Endothelial cell of umbilical vein (primary cell): ENCODE measurements around the gene ESYT3. TPM values are rescaled to one million over a fixed set of nuclear protein-coding genes. Genes with fewer than 3 reads are reported as not detected.

Source experiments
- BruUV-seq: library from RNA; stranded (reverse); fragments of 400-500 nt; replicated peaks from 2 replicates; lab custom pipeline; 2021; lab: Mats Ljungman, UMichigan
- CTCF ChIA-PET: fragments of 300-600, 350-600 bp; sonication (Branson Sonifier 250); formaldehyde crosslinking; loops from one replicate; lab custom pipeline; 2021; ENCODE audit warnings: antibody characterized with exemption, inconsistent platforms; lab: Charles Lee
- POLR2A ChIA-PET: fragments of 300-600, 350-600 bp; sonication (Branson Sonifier 250); formaldehyde crosslinking; loops from one replicate; lab custom pipeline; 2021; ENCODE audit warnings: antibody characterized with exemption, inconsistent platforms; lab: Charles Lee
- DNase-seq: peaks from one replicate; pipeline ENCODE4 v3.0.0-alpha.2; 2011; ENCODE audit warnings: low read depth, low spot score
- FAIRE-seq: peaks from 2 replicates; lab custom pipeline; 2011; peaks lifted over from hg19 to GRCh38; lab: Jason Lieb, UNC
- H2AFZ ChIP-seq: 2 replicates; pipeline ENCODE4 v1.6.0; 2012; ENCODE audit warnings: low read depth, low read length, control low read depth, inconsistent platforms
- H3K27ac ChIP-seq: 2 replicates; pipeline ENCODE4 v1.5.1; 2011; ENCODE audit warnings: low read depth, mild to moderate bottlenecking, control low read depth, low read length, moderate library complexity; ENCODE audit not compliant: insufficient read depth
- H3K27me3 ChIP-seq, 2 experiments: 2 replicates each; pipeline versions ENCODE4 v1.6.0 to v1.6.1; 2011; ENCODE audit warnings: low read length in 2 of 2, mixed read lengths in 1 of 2; ENCODE audit not compliant: control insufficient read depth in 2 of 2, insufficient read depth in 2 of 2
- H3K36me3 ChIP-seq, 2 experiments: 2 replicates in 1 of 2; 3 replicates in 1 of 2; pipeline ENCODE4 v1.5.1; 2011; ENCODE audit warnings: low read length in 2 of 2, mild to moderate bottlenecking in 1 of 2, moderate library complexity in 1 of 2; ENCODE audit not compliant: control insufficient read depth in 2 of 2, insufficient read depth in 2 of 2; ENCODE audit errors: extremely low read depth in 1 of 2
- H3K4me1 ChIP-seq: 3 replicates; pipeline ENCODE4 v1.5.1; 2011; ENCODE audit warnings: mild to moderate bottlenecking, low read length; ENCODE audit not compliant: control insufficient read depth, insufficient read depth; ENCODE audit errors: extremely low read depth
- H3K4me2 ChIP-seq: 2 replicates; pipeline ENCODE4 v1.6.1; 2011; ENCODE audit warnings: low read length, control low read depth, mixed read lengths; ENCODE audit not compliant: insufficient read depth
- H3K4me3 ChIP-seq, 3 experiments: fragments of 200-600 bp in 1 of 3; sonication (generic), shearing (Covaris generic) in 1 of 3; replicated peaks in 1 of 3; 2 replicates each; pipeline ENCODE4 v1.5.1; 2011 to 2016; ENCODE audit warnings: control low read depth in 3 of 3, low read length in 3 of 3, mild to moderate bottlenecking in 2 of 3, inconsistent platforms in 1 of 3, low read depth in 1 of 3, moderate library complexity in 1 of 3; ENCODE audit not compliant: insufficient read depth in 1 of 3
- H3K79me2 ChIP-seq: 2 replicates; pipeline ENCODE4 v1.6.0; 2012; ENCODE audit warnings: low read length, inconsistent platforms; ENCODE audit not compliant: control insufficient read depth, insufficient read depth
- H3K9ac ChIP-seq: replicated peaks from 2 replicates; pipeline ENCODE3; 2011; ENCODE audit warnings: low read length, control low read depth; ENCODE audit not compliant: insufficient read depth; ENCODE audit errors: extremely low read depth
- H3K9me1 ChIP-seq: replicated peaks from 3 replicates; pipeline ENCODE4 v1.6.0; 2011; ENCODE audit warnings: mild to moderate bottlenecking, low read length; ENCODE audit not compliant: control insufficient read depth, insufficient read depth; ENCODE audit errors: extremely low read depth
- H3K9me3 ChIP-seq: replicated peaks from 2 replicates; pipeline ENCODE4 v1.5.1; 2012; ENCODE audit warnings: low read length, inconsistent platforms; ENCODE audit not compliant: control insufficient read depth, insufficient read depth
- H4K20me1 ChIP-seq: replicated peaks from 2 replicates; pipeline ENCODE3; 2011; ENCODE audit warnings: mild to moderate bottlenecking, low read length; ENCODE audit not compliant: control insufficient read depth, insufficient read depth; ENCODE audit errors: extremely low read depth
- EZH2 ChIP-seq: IDR thresholded peaks from 2 replicates; pipeline ENCODE4 v1.6.1; 2012; ENCODE audit warnings: borderline replicate concordance, low read depth, mild to moderate bottlenecking, moderate library complexity, low read length, inconsistent platforms; ENCODE audit not compliant: severe bottlenecking
- FOS ChIP-seq: IDR thresholded peaks from 2 replicates; pipeline ENCODE4 v1.6.1; 2011; ENCODE audit warnings: mild to moderate bottlenecking, low read length, moderate library complexity, borderline replicate concordance; ENCODE audit not compliant: insufficient read depth
- GATA2 ChIP-seq: IDR thresholded peaks from 2 replicates; pipeline ENCODE4 v1.7.0; 2011; ENCODE audit warnings: low read depth, mild to moderate bottlenecking, moderate library complexity, mixed read lengths, low read length; ENCODE audit not compliant: insufficient read length, insufficient read depth
- JUN ChIP-seq: IDR thresholded peaks from 2 replicates; pipeline ENCODE4 v1.6.1; 2011; ENCODE audit warnings: borderline replicate concordance, low read depth; ENCODE audit not compliant: insufficient read length, insufficient read depth
- MYC ChIP-seq: IDR thresholded peaks from one replicate; pipeline ENCODE4 v1.6.1; 2011; ENCODE audit warnings: mild to moderate bottlenecking, low read depth, low read length
- POLR2A ChIP-seq: IDR thresholded peaks from 2 replicates; pipeline ENCODE4 v1.6.1; 2012; ENCODE audit warnings: low read depth, mild to moderate bottlenecking, control low read depth, low read length
- POLR2AphosphoS5 ChIP-seq: IDR thresholded peaks from 2 replicates; pipeline ENCODE4 v1.6.1; 2012; ENCODE audit warnings: low read depth, mild to moderate bottlenecking, control low read depth, low read length, moderate library complexity; ENCODE audit not compliant: insufficient read depth
- dilution Hi-C: fragments of 300-500 bp; cut with MboI; formaldehyde crosslinking; loops from one replicate; pipeline ENCODE4 v1.15.0; 2019; ENCODE audit warnings: low sequenced_read_pairs; ENCODE audit not compliant: extremely low pct_ligation_motif_present
- intact Hi-C: fragments of 100-400 bp; cut with micrococcal nuclease; formaldehyde crosslinking; loops from one replicate; pipeline ENCODE4 v1.10.0; 2022
- polyA plus RNA-seq, 4 experiments: library from polyadenylated mRNA; depleted of rRNA in 3 of 4; stranded (reverse) in 3 of 4; unstranded in 1 of 4; fragments of >200 nt; gene quantifications; 2 replicates each; pipeline versions ENCODE4 v1.2.1 to v1.2.3, GENCODE V29; 2011 to 2012; ENCODE audit warnings: missing spikeins in 1 of 4
- total RNA-seq: library from RNA; stranded (reverse); gene quantifications from 2 replicates; pipeline ENCODE4 v1.2.3, GENCODE V29; 2021
- TF ChIP-seq, protein P1 (sequence below), 2 donors: IDR thresholded peaks; 1 replicate in 1 of 2; 2 replicates in 1 of 2; pipeline ENCODE4 v1.5.1; 2011; ENCODE audit warnings: low read length in 2 of 2, mild to moderate bottlenecking in 2 of 2, moderate library complexity in 2 of 2, control low read depth in 1 of 2, inconsistent platforms in 1 of 2, low read depth in 1 of 2; ENCODE audit not compliant: insufficient read depth in 1 of 2; ENCODE audit errors: extremely low read depth in 1 of 2
- TF ChIP-seq, protein P2 (sequence below): IDR thresholded peaks from 2 replicates; pipeline ENCODE4 v1.6.1; 2011; ENCODE audit not compliant: insufficient read depth, insufficient read length

ESYT3 gene
- total and polyA plus RNA-seq, 2 donors (not counting 3 experiments of a cell fraction or from before 2014, with no cell fraction given): not detected

- Histone ChIP-seq H3K27ac (no peak overlapping the region), H3K9me1 (no peaks in the 10 kb centered on the region), H3K27me3 (no peaks in the 10 kb centered on the region), H3K36me3 (no peaks in the 10 kb centered on the region), H3K79me2 (no peaks in the 10 kb centered on the region), H3K4me3 (no peak overlapping the region), H3K4me2 (no peak overlapping the region), H3K9ac (no peak overlapping the region), H3K9me3 (no peaks in the 10 kb centered on the region), H3K4me1 (no peaks in the 10 kb centered on the region), H4K20me1 (no peaks in the 10 kb centered on the region), H2AFZ (no peak overlapping the region)
- intact Hi-C loops: no loop called here
- ChIA-PET POLR2A (no interaction called here), CTCF (interaction anchor here (1.2 to 2.6 kb wide), 2 partner anchors 21 to 216 kb away, joined by 3 to 8 read pairs; no protein-coding TSS in a partner anchor)
- FAIRE-seq: no peak
- DNase-seq: no peak
- TF ChIP-seq POLR2A: no peak
- TF ChIP-seq, protein P1, sequence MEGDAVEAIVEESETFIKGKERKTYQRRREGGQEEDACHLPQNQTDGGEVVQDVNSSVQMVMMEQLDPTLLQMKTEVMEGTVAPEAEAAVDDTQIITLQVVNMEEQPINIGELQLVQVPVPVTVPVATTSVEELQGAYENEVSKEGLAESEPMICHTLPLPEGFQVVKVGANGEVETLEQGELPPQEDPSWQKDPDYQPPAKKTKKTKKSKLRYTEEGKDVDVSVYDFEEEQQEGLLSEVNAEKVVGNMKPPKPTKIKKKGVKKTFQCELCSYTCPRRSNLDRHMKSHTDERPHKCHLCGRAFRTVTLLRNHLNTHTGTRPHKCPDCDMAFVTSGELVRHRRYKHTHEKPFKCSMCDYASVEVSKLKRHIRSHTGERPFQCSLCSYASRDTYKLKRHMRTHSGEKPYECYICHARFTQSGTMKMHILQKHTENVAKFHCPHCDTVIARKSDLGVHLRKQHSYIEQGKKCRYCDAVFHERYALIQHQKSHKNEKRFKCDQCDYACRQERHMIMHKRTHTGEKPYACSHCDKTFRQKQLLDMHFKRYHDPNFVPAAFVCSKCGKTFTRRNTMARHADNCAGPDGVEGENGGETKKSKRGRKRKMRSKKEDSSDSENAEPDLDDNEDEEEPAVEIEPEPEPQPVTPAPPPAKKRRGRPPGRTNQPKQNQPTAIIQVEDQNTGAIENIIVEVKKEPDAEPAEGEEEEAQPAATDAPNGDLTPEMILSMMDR (IDR thresholded peaks at IDR 0.05; ENCODE audit: extremely low read depth in 1 of 2, insufficient read depth in 1 of 2, low read depth in 1 of 2, low read length in 2 of 2): no peak
- TF ChIP-seq, protein P2, sequence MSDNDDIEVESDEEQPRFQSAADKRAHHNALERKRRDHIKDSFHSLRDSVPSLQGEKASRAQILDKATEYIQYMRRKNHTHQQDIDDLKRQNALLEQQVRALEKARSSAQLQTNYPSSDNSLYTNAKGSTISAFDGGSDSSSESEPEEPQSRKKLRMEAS: no peak
- no peak for TF ChIP-seq MYC
- TF ChIP-seq JUN: no peak
- TF ChIP-seq FOS: no peak
- no peak for TF ChIP-seq POLR2AphosphoS5
- TF ChIP-seq EZH2: no peak
- TF ChIP-seq GATA2: no peak
- dilution Hi-C loops: no loop called here
- BruUV-seq: no TSS peak
These were observed 37.5 kb upstream of the ESYT3 start for GRCh38 chr3:138396752-138397410.
